Psoas muscle (tissue), 8 donors: Measurements from ENCODE around the gene PDLIM4. TPM values are rescaled to one million over a fixed set of nuclear protein-coding genes. Genes with fewer than 3 reads are reported as not detected.

ENCODE experiments used
- ATAC-seq, 4 donors: fragments of 200-7000 bp; cut with Tn5 transposase; one replicate each; pipeline ENCODE4 v1.9.1; 2020; ENCODE audit warnings: moderate library complexity in 3 of 4, mild to moderate bottlenecking in 2 of 4
- DNase-seq, 2 donors: peaks; one replicate each; pipeline ENCODE4 v3.0.0-alpha.2; 2020
- H3K27ac ChIP-seq: fragments of 200-600 bp; one replicate; pipeline ENCODE4 v1.8.0; 2022
- H3K27me3 ChIP-seq, 3 donors: fragments of 200-600 bp in 1 of 3; one replicate each; pipeline versions ENCODE4 v1.6.1 to v1.8.0; 2013 to 2022; ENCODE audit warnings: low read length in 2 of 3, mild to moderate bottlenecking in 2 of 3, moderate library complexity in 1 of 3; ENCODE audit not compliant: insufficient read depth in 3 of 3
- H3K36me3 ChIP-seq, 2 donors: fragments of 200-600 bp in 1 of 2; one replicate each; pipeline versions ENCODE4 v1.6.1 to v1.8.0; 2013 to 2022; ENCODE audit warnings: low read depth in 1 of 2, mild to moderate bottlenecking in 1 of 2, moderate library complexity in 1 of 2; ENCODE audit not compliant: insufficient read depth in 1 of 2
- H3K4me1 ChIP-seq: fragments of 200-600 bp; one replicate; pipeline ENCODE4 v1.8.0; 2022
- H3K4me3 ChIP-seq: fragments of 200-600 bp; one replicate; pipeline ENCODE4 v1.8.0; 2022; ENCODE audit warnings: mild to moderate bottlenecking
- H3K9me3 ChIP-seq: fragments of 200-600 bp; one replicate; pipeline ENCODE4 v1.8.0; 2022
- WGBS, 3 donors: extraction: QIAGEN DNeasy Blood & Tissue Kit; methylation state at CpG; one replicate each; pipeline versions ENCODE4 v1.1.6 to v1.1.7; 2013; 5-methylcytosine and 5-hydroxymethylcytosine counted together
- intact Hi-C, 2 donors: fragments of 100-400 bp; cut with DNase I; formaldehyde crosslinking; loops; one replicate each; pipeline versions ENCODE4 v1.11.0 to v1.14.2; 2022
- polyA plus RNA-seq, 3 donors: library from polyadenylated mRNA; stranded (reverse); fragments of 200-250 nt; gene quantifications; one replicate each; pipeline ENCODE4 v1.2.3, GENCODE V29; 2013
- total RNA-seq, 4 donors: library from RNA; stranded (reverse); fragmentation: NEBNext Ultra II Directional in 2 of 4; extraction: Animal tissue kit (Norgen Biotek cat#: 25700) in 2 of 4; gene quantifications; one replicate each; pipeline versions ENCODE4 v1.2.1 to v1.2.4, GENCODE V29; 2021 to 2023
- TF ChIP-seq, protein P1 (sequence below): fragments of 200-600 bp; IDR thresholded peaks from one replicate; pipeline ENCODE4 v1.8.0; 2022; ENCODE audit warnings: antibody characterized with exemption
- donor health status: healthy with polysubstance abuse.
- donor health status: DM: no; HTN: no; CAD: no; lungs with moderate emphysema.
- donor health status: Bipolar disorder and iron deficiency.
- donor health status: healthy.
- donor health status: DM: yes; HTN: yes; CAD: no.
- donor health status: DM: no; HTN: no; CAD: no.
- donor health status: DM: no; HTN: no; CAD: no.
- donor health status: DM: yes; HTN: yes; CAD: no.

PDLIM4 gene
- total and polyA plus RNA-seq, 7 donors: 1.8 to 6.6 (median 5.6) TPM

DNA sequence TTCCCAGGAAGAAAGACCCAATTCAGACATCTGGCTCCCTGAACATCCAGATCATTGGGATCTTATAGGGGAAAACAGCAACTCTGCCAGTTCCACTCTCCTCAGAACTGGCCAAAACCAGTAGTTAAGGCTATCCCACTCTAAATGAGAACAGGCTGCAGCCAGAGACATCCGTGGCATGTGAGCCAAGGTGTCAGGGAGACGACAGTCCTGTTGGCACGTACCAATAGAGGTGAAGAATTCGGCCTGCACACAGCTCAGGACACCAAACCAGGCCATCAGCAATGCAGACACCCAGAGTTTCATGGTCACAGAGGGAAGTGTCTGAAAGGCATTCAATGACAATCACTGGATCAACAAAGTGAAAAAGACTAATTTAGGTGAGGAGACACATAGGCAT, 39.2 kb upstream of the PDLIM4 start:
- peaks cover 0 to 18% of the 10 kb centered on the region in 2 donors for H3K36me3 ChIP-seq
- H3K4me1 ChIP-seq: peaks cover 36% of the 10 kb centered on the region
- H3K27ac ChIP-seq: no peak overlapping the region
- no peak overlapping the region for H3K4me3 ChIP-seq
- no peaks in the 10 kb centered on the region for H3K27me3 ChIP-seq
- intact Hi-C loops: loop anchor here in 1 of 2 donors (5.0 kb wide), 1 partner anchor 219 kb away; no protein-coding TSS in a partner anchor
- H3K9me3 ChIP-seq: no peaks in the 10 kb centered on the region
- TF ChIP-seq, protein P1, sequence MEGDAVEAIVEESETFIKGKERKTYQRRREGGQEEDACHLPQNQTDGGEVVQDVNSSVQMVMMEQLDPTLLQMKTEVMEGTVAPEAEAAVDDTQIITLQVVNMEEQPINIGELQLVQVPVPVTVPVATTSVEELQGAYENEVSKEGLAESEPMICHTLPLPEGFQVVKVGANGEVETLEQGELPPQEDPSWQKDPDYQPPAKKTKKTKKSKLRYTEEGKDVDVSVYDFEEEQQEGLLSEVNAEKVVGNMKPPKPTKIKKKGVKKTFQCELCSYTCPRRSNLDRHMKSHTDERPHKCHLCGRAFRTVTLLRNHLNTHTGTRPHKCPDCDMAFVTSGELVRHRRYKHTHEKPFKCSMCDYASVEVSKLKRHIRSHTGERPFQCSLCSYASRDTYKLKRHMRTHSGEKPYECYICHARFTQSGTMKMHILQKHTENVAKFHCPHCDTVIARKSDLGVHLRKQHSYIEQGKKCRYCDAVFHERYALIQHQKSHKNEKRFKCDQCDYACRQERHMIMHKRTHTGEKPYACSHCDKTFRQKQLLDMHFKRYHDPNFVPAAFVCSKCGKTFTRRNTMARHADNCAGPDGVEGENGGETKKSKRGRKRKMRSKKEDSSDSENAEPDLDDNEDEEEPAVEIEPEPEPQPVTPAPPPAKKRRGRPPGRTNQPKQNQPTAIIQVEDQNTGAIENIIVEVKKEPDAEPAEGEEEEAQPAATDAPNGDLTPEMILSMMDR: no peak
- no peak for ATAC-seq
- DNase-seq: no peak
- WGBS, 3 donors: 34 to 84% (median 42%) methylated on average over 4 of the region's 4 CpGs

- DNase-seq: no peak
- peak overlapping the region; percentile 38 for H3K27ac ChIP-seq
- intact Hi-C loops: loop anchor here in 1 of 2 donors (5.0 kb wide), 1 partner anchor 218 kb away; no protein-coding TSS in a partner anchor
- TF ChIP-seq, protein P1: no peak
- H3K9me3 ChIP-seq: no peaks in the 10 kb centered on the region
- peaks cover 0 to 11% of the 10 kb centered on the region in 2 donors for H3K36me3 ChIP-seq
- H3K27me3 ChIP-seq: no peaks in the 10 kb centered on the region
- ATAC-seq: peak; percentile 36 to 68 (median 60)
- H3K4me3 ChIP-seq: no peak overlapping the region
- WGBS, 3 donors: 54 to 76% (median 56%) methylated on average over 6 of the region's 6 CpGs
- H3K4me1 ChIP-seq: peaks cover 46% of the 10 kb centered on the region
These were observed 38.1 kb upstream of the PDLIM4 start for GRCh38 chr5:132219289-132219970.

- no peaks in the 10 kb centered on the region for H3K27me3 ChIP-seq
- H3K4me1 ChIP-seq: peaks cover 46% of the 10 kb centered on the region
- 82 to 96% (median 93%) methylated on average over 1 of the region's 1 CpG for WGBS, 3 donors
- DNase-seq (no peak), ATAC-seq (no peak)
- intact Hi-C loops: loop anchor here in 1 of 2 donors (5.0 kb wide), 1 partner anchor 217 kb away; no protein-coding TSS in a partner anchor
- H3K4me3 ChIP-seq: no peak overlapping the region
- H3K36me3 ChIP-seq: peaks cover 0 to 11% of the 10 kb centered on the region in 2 donors
- TF ChIP-seq, protein P1: no peak
- no peak overlapping the region for H3K27ac ChIP-seq
- H3K9me3 ChIP-seq: no peaks in the 10 kb centered on the region
These were observed 37.5 kb upstream of the PDLIM4 start for GRCh38 chr5:132219981-132220380.

DNA sequence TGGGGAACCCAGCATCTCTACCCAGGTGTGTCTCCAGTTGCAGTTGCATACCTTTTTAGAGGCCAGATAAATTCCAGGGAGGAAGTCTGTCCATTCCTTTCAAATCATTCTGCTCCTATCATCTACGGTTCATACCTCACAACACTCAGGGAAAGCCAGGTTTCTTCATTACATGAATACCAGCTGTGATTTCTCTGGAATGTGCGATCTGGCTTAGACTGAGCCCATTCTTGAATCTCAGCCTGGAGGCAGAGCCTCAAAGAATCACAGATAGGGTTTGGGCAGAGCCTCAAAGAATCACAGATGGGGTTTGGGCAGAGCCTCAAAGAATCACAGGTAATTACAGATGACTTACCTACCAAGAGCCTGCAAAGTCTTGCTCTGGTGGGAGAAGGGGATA, 37.0 kb upstream of the PDLIM4 start:
- DNase-seq: no peak
- Histone ChIP-seq H3K27ac (no peak overlapping the region), H3K27me3 (no peaks in the 10 kb centered on the region), H3K4me3 (no peak overlapping the region), H3K36me3 (peaks cover 0 to 11% of the 10 kb centered on the region in 2 donors), H3K4me1 (peaks cover 46% of the 10 kb centered on the region), H3K9me3 (no peaks in the 10 kb centered on the region)
- TF ChIP-seq, protein P1: no peak
- ATAC-seq: no peak
- intact Hi-C loops: no loop called here
- WGBS, 3 donors: 58 to 79% (median 65%) methylated on average over 2 of the region's 2 CpGs
